Fibroblast of skin of left biceps (primary cell): Measurements from ENCODE around the gene ZFP36L1.

Experiments
- DNase-seq, 2 experiments: peaks; one replicate each; pipeline ENCODE4 v3.0.0-alpha.2; 2013; ENCODE audit warnings: low read depth in 2 of 2

ZFP36L1 gene

GRCh38 chr14:68792979-68793733, at the start of gene ZFP36L1:
TSS of gene ZFP36L1 (minus strand) at chr14:68793067. CDS start at chr14:68792938, 129 bp downstream.
- DNase-seq, result peak; percentile 96 to 97

- DNase-seq, result no peak
These were observed 49.4 kb upstream of the ZFP36L1 start for GRCh38 chr14:68842298-68842697.

GRCh38 chr14:68841016-68841809, 48.3 kb upstream of the ZFP36L1 start:
- DNase-seq, result no peak

- DNase-seq, result no peak
These were observed 47.6 kb upstream of the ZFP36L1 start for GRCh38 chr14:68840454-68840853.

GRCh38 chr14:68836082-68836481, 43.2 kb upstream of the ZFP36L1 start:
- no peak for DNase-seq

- DNase-seq, result no peak
These were observed 41.9 kb upstream of the ZFP36L1 start for GRCh38 chr14:68834816-68835215.

GRCh38 chr14:68828698-68829097, 35.8 kb upstream of the ZFP36L1 start:
- DNase-seq, result no peak

- no peak for DNase-seq
These were observed 32.9 kb upstream of the ZFP36L1 start for GRCh38 chr14:68825729-68826128.

GRCh38 chr14:68824517-68825347, 31.9 kb upstream of the ZFP36L1 start:
- no peak for DNase-seq

GRCh38 chr14:68824207-68824516, 31.3 kb upstream of the ZFP36L1 start:
- DNase-seq, result no peak

- DNase-seq, result no peak
These were observed 30.8 kb upstream of the ZFP36L1 start for GRCh38 chr14:68823434-68824206.

GRCh38 chr14:68822926-68823325, 30.1 kb upstream of the ZFP36L1 start:
- no peak for DNase-seq

- no peak for DNase-seq
These were observed 29.3 kb upstream of the ZFP36L1 start for GRCh38 chr14:68822132-68822651.

GRCh38 chr14:68820999-68821683, 28.3 kb upstream of the ZFP36L1 start:
- no peak for DNase-seq

- no peak for DNase-seq
These were observed 27.7 kb upstream of the ZFP36L1 start for GRCh38 chr14:68820536-68820935.

- no peak for DNase-seq
These were observed 27.3 kb upstream of the ZFP36L1 start for GRCh38 chr14:68820119-68820518.

- DNase-seq, result no peak
These were observed 26.4 kb upstream of the ZFP36L1 start for GRCh38 chr14:68819260-68819691.

GRCh38 chr14:68817506-68818212, 24.8 kb upstream of the ZFP36L1 start:
- DNase-seq, result no peak

- no peak for DNase-seq
These were observed 24.1 kb upstream of the ZFP36L1 start for GRCh38 chr14:68816943-68817430.
